ENCODE results near the gene MC5R.

DNA sequence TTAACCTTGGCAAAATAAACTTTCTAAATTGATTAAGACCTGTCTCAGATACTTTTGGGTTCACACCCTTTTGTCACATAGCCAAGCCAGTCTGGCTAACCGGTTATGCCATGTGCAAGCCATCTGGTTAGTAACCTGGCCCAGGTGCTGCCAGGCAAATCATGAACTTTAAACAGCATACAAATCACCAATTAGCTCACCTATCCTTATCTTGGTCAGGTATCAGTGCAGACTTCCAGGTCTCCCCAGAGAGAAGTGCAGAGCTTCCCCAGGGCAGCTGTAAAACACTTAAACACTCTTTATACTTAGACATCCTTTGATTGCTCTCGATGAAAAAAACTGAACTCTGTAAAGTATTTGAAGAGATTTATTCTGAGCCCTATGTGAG lies 14.9 kb upstream of the MC5R start:
- TF ChIP-seq, protein P1, sequence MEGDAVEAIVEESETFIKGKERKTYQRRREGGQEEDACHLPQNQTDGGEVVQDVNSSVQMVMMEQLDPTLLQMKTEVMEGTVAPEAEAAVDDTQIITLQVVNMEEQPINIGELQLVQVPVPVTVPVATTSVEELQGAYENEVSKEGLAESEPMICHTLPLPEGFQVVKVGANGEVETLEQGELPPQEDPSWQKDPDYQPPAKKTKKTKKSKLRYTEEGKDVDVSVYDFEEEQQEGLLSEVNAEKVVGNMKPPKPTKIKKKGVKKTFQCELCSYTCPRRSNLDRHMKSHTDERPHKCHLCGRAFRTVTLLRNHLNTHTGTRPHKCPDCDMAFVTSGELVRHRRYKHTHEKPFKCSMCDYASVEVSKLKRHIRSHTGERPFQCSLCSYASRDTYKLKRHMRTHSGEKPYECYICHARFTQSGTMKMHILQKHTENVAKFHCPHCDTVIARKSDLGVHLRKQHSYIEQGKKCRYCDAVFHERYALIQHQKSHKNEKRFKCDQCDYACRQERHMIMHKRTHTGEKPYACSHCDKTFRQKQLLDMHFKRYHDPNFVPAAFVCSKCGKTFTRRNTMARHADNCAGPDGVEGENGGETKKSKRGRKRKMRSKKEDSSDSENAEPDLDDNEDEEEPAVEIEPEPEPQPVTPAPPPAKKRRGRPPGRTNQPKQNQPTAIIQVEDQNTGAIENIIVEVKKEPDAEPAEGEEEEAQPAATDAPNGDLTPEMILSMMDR (IDR thresholded peaks at IDR 0.05; ENCODE audit: low read depth, low read length), result no peak
- no peak for TF ChIP-seq POLR2A (IDR thresholded peaks at IDR 0.05; ENCODE audit: extremely low read depth, insufficient read length)
- TF ChIP-seq MYC (IDR thresholded peaks at IDR 0.05; ENCODE audit: low read depth, low read length), result no peak
- TF ChIP-seq, protein P2, sequence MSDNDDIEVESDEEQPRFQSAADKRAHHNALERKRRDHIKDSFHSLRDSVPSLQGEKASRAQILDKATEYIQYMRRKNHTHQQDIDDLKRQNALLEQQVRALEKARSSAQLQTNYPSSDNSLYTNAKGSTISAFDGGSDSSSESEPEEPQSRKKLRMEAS (IDR thresholded peaks at IDR 0.05; ENCODE audit: low read depth, low read length), result no peak

All from NB4 (cell line).